HG03095 (cell line): ENCODE measurements around the gene GPR148.

Experiments used
- ATAC-seq: cut with Tn5 transposase; IDR thresholded peaks from one replicate; pipeline ENCODE4 v1.9.1; 2021; ENCODE audit warnings: moderate library complexity; ENCODE audit not compliant: unreplicated experiment

GPR148 gene

GRCh38 chr2:130768191-130768855, 39.5 kb downstream of the GPR148 start:
- ATAC-seq = no peak

- ATAC-seq = no peak
Observed at GRCh38 chr2:130769343-130769907, 40.6 kb downstream of the GPR148 start.

- no peak for ATAC-seq
Observed at GRCh38 chr2:130776550-130776949, 47.7 kb downstream of the GPR148 start.

GRCh38 chr2:130778781-130779180, 49.9 kb downstream of the GPR148 start:
- no peak for ATAC-seq
